Left renal cortex interstitium (tissue), 4 donors: ENCODE measurements around the gene GTF2IRD1. TPM values are rescaled to one million over a fixed set of nuclear protein-coding genes. Genes with fewer than 3 reads are reported as not detected.
"Not testable (repeated sequence)": the region's sequence is repeated elsewhere in the genome, so short reads cannot be mapped to it uniquely, and the experiment has no call there.

Experiments
- DNase-seq, 4 donors: peaks; one replicate each; pipeline ENCODE4 v3.0.0-alpha.2; 2013; ENCODE audit warnings: low read depth in 4 of 4, low spot score in 2 of 4, missing footprints in 1 of 4
- polyA plus RNA-seq, 4 donors: library from polyadenylated mRNA; unstranded; fragments of 120-200 nt; gene quantifications; one replicate each; pipeline ENCODE4 v1.2.1, GENCODE V29; 2013; ENCODE audit not compliant: insufficient read length in 4 of 4

The GTF2IRD1 gene
- polyA plus RNA-seq, 4 donors, result 50.3 to 62.1 (median 55.4) TPM

DNA sequence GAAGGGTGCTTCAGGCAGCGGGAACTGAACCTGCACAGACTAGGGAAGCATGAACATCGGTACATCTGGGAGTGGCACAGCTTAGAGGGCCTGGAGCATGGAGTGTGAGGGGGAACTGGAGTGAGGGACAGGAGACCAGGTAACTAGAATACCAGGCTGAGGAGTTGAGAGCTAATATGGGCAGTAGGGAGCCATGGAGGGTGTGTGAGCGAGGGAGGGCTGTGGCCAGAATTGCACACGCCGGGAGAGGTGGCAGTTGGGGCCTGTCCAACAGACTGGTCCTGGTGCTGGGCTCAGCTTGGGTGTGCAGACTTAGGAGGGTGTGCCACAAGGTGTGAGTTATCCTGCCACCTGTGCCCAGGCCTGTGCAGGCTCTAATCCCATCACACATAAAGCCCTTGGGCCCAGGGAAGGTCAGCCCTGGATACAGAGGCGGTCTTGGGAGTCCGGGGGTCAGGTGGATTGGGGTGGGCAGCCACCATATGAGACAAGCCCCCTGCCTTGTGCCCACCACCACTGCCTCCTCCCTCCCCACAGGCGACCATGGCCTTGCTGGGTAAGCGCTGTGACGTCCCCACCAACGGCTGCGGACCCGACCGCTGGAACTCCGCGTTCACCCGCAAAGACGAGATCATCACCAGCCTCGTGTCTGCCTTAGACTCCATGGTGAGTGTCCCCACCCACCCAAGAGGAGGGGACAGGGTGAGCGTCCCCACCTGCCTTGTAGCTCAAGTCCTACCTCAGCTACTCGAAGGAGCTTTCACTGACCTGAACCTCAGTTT is 54.0 kb downstream of the GTF2IRD1 start:
- DNase-seq, result no peak

DNA sequence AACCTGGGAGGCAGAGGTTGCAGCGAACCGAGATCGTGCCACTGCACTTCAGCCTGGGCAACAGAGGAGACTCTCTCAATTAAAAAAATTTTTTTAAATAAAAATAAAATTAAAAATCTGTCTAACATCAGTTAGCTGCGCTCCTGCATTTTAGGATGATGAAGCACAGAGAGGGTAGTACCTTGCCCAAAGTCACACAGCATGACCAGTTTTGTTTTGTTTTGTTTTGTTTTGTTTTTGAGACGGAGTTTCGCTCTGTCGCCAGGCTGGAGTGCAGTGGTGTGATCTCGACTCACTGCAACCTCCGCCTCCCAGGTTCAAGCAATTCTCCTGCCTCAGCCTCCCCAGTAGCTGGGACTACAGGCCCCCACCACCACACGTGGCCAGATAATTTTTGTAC is 55.7 kb downstream of the GTF2IRD1 start:
- DNase-seq, result not testable (repeated sequence)

DNA sequence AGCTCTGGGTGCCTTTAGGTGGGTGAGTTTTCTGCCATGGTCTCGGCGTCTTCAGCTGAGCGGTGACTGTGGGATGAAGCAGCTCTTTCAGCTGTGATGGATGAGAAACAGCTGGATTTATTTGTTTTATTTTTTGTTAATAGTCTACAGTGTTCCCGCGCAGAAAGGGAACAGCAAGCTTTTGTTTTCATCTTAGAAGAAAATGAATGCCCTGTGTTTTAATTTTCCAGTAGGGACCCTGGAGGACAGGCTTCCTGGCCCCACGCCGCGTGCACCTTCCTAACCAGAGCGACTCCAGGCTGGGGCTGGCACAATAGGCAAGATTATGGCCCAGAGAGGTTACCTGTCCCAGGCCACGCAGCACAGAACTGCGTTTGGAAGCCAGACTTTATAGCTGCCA is 57.6 kb downstream of the GTF2IRD1 start:
- DNase-seq, result no peak

DNA sequence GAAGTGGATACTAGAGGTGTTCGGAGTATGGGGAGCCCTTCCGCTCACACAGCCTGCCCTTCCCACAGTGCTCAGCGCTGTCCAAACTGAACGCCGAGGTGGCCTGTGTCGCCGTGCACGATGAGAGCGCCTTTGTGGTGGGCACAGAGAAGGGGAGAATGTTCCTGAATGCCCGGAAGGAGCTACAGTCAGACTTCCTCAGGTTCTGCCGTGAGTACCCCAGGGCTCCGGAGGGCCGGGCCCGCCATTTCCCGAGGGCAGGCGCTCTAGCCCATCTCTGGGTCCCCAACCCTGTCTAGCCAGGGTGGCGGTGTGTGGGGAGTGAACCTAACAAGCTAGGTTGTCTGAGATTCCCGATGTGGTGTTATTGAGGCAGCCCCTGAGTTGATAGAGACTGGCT is 59.1 kb downstream of the GTF2IRD1 start:
- DNase-seq, result no peak

DNA sequence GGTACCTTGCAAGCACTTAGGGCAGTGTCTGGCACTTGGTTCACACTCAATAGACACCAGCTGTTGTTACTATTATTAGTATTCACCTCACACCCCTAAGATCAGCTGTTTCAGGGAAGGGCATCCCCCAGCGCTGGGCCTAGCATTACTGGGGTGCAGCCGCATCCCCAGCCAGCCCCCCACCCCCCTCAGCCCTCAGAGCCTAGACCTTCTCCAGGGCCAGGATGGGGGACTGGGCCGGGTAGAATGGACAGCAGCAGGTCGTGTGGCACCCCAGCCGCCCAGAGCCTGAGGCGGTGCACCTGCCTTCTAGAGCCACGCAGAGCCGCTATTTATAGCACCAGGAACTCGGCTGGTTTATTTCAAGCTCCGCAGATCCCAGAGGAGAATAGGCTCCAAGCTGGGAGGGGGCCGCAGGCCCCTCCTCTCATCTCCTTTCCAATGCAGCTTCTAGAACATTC is 60.5 kb downstream of the GTF2IRD1 start:
- no peak for DNase-seq

DNA sequence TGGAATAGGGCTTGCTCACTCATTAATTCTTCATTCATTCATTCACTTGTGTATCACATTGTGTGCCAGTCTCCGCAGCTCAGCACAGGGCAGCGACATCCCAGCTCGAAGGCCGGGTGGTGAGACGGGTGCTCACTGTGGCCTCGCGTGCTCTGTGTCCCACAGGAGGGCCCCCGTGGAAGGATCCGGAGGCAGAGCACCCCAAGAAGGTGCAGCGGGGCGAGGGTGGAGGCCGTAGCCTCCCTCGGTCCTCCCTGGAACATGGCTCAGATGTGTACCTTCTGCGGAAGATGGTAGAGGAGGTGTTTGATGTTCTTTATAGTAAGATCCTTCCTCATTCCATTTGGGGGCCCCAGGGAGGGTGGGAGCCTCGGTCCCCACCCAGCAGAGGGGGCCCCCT is 61.6 kb downstream of the GTF2IRD1 start:
- DNase-seq, result no peak

DNA sequence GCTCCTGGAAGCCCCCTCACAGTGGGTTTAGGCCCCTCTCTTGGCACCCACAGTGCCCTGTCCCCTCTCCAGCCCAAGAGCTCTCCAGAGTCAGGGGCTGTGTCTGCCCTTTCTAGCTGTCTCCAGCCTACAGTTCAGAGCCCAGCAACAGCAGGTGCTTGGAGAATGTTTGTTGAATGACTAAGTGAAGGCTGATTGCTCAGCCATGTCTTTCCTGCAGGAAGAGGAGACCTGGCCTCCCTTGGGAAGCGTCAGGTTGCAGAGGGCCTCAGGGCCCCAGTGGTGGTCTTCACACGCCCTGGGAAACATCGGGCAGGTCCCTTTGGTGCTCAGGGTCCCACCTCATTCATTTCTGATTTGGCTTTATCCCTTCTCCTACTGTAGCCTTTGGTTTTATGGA is 62.5 kb downstream of the GTF2IRD1 start:
- DNase-seq, result no peak

DNA sequence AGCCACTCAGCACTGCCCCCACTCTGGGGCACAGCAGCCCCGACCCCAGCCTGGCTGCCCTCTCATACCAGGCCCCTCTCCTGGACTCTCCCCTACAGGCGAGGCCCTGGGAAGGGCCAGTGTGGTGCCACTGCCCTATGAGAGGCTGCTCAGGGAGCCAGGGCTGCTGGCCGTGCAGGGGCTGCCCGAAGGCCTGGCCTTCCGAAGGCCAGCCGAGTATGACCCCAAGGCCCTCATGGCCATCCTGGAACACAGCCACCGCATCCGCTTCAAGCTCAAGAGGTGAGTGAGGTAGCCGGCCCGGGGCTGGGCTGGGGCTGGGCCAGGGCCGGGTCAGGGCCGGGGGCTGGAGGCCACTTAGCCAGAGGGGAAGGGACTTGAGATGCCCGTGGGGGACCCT is 64.3 kb downstream of the GTF2IRD1 start:
- DNase-seq, result no peak

DNA sequence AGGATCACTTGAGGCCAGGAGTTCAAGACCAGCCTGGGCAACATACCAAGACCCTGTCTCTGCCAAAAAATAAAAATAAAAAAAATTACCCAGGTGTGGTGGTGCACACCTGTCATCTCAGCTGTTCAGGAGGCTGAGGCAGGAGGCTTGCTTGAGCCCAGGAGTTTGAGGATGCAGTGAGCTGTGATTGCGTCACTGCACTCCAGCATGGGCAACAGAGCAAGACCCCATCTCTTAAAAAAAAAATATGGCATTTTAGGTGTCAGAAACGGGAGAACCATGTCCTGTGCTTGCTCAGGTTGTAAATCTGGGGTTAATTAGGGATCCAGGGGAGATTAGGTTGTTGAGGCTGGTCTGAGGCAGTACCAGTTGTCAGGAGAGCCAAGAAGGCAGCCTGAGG is 64.9 kb downstream of the GTF2IRD1 start:
- DNase-seq, result no peak

DNA sequence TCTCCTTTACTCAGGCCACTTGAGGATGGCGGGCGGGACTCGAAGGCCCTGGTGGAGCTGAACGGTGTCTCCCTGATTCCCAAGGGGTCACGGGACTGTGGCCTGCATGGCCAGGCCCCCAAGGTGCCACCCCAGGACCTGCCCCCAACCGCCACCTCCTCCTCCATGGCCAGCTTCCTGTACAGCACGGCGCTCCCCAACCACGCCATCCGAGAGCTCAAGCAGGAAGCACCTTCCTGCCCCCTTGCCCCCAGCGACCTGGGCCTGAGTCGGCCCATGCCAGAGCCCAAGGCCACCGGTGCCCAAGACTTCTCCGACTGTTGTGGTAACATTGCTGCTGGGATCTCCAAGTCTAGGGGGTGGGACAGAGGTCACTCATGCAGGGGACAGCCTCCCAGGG is 65.7 kb downstream of the GTF2IRD1 start:
- no peak for DNase-seq

DNA sequence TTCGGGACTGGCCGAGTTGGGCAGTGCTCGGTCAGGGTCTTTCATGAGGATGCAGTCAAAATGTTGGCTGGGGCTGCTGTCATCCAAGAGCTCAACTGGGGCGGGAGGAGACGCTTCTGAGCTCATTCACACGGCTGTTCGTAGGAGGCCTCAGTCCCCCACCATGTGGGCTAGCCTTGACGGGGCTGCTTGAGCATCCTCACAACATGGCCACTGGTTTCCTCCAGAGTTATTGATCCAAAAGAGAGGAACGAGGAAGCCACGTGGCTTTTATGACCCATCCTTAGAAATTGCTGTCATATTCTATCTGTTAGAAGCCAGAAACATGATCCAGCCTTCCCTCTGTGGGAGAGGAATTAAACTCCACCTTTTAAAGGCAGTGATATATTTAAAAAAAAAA is 68.1 kb downstream of the GTF2IRD1 start:
- no peak for DNase-seq

DNA sequence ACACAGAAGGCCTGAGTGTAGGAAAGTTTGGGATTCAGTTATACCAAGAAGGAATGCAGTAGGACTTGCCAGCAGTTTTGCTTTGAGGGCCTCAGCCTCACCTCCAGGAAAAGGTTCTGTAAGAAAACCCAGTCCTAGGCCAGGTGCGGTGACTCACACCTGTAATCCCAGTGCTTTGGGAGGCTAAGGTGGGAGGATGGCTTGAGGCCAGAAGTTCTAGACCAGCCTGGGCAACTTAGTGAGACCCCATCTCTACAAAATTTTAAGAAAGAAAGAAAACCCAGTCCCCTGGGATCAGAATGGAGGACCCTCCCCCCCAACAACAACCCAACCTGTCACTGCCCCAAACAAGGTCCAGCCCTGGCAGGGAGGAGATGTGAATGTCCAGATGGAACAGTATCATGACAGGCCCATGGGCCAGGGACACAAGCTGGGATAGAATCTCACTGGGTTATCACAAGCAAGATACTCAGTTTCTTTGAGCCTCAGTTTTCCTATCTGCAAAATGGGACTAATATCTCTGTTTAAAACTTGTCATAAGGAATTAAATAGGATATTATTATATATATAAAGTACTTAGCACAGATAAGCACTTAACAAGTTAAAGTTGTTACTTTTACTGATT is 68.7 kb downstream of the GTF2IRD1 start:
- DNase-seq, result no peak

DNA sequence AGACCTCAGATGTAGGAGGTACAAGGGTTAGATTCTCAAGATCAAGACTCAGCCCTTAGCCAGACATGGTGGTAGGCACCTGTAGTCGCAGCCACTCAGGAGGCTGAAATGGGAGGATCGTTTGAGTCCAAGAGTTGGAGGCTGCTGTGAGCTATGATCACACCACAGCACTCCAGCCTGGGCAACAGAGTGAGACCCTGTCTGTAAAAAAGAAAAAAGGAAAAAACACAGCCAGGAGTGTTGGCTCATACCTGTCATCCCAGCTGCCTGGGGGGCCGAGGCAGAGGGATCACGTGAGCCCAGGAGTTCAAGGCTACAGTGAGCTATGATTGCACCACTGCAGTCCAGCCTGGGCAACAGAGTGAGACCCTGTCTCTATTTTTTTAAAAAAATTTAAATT is 69.3 kb downstream of the GTF2IRD1 start:
- no peak for DNase-seq

DNA sequence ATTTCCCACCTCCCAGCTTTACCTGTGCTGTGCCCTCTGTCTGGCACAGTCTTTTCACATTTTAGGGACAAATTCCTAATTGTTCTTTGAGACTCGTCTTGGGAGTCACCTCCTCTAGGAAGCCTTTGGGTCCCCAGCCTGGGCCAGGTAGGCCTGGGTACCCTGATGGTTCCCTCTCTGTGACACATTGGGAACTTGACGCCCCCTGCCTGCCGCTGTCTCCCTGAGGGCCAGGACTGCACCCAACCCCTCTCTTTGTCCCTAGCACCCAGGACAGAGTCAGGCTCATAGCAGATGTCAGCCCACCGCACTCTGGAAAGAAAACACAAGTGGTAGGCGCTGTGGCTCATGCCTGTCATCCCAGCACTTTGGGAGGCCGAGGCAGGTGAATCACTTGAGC is 71.4 kb downstream of the GTF2IRD1 start:
- DNase-seq, result no peak

DNA sequence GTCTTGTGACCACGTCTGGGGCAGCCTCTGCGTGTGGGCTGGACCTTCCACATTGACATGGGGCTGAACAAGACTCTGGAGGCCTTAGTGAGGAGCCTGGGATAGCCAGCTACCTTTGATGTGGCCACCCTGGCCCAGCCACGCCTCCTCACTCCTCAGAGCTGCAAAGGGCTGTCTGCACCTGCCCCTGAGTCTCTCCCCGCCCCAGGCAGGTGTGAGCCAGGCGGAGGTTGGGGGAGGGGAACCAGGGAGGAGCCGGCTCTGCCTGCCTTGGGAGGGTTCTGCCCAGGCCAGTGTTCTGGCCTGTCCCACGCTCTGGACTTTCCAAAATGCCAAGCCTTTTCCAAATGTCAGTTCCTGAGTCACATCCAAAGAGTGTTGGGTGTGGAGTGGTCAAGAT is 72.2 kb downstream of the GTF2IRD1 start:
- DNase-seq, result no peak

DNA sequence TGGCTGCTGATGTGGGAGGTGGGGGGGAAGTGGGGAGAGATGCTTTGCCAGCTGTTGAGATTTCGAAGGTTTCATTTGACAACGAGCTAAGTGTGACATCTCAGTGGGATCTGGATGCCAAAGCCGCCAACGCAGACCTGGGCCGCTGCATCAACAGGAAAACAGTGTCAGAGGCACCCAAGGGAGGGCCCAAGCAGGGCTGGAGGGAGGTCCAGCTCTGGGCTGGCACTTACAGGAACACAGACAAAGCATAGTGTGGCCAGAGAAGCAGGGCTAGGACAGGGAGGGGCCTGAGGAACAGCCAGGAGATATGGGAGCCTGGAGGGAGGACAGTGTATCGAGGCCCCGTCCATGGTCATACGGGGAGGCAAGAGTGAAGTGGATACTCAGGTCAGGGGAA is 73.1 kb downstream of the GTF2IRD1 start:
- DNase-seq, result no peak

DNA sequence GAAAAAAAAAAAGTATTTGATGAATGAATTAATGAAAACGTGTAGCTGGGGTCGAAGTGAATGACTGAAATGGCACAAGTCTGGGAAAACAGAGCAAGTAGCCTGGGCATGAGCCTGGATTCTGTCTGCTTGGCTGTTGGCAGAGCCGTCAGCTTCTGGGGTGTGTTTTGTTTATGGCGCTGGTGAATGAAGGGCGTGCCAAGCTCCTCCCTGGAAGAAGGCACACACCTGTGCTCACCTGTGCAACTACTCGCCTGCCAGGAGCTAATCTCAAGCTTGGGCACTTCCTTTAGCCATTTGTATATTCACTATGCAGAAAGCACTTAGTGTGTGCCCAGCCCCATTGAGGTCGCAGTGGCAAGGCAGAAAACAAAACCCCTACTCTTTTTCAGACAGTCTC is 74.1 kb downstream of the GTF2IRD1 start:
- no peak for DNase-seq

DNA sequence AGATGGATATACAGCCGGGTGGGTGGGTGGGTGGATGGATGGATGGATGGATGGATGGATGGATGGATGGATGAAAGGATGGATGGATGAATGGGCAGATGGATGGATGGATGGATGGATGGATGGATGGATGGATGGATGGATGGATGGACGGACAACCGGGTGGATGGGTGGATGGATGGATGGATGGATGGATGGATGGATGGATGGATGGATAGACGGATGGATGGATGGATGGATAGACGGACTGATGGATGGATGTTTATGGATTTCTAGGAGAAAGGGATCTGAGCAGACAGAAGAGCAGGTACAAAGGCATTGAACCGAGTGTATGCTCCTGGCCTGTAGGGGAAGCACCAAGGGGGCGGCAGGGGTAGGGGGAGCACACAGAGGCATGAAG is 75.1 kb downstream of the GTF2IRD1 start:
- not testable (repeated sequence) for DNase-seq

DNA sequence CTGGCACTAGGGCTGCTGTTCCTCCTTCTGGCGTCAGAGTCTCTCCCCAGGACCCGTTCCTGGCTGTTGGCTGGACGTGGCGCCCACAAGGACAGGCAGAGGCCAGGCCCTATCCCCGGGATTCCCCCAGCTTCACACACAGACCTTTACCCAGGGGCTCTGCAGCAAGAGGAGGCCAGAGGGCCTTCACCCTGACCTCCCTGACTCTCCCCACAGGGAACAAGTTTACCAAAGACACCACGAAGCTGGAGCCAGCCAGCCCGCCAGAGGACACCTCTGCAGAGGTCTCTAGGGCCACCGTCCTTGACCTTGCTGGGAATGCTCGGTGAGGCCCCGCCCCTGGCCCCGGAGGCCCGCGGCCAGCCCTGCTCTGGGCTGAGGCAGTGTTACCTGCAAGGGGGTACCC is 82.2 kb downstream of the GTF2IRD1 start:
- no peak for DNase-seq

DNA sequence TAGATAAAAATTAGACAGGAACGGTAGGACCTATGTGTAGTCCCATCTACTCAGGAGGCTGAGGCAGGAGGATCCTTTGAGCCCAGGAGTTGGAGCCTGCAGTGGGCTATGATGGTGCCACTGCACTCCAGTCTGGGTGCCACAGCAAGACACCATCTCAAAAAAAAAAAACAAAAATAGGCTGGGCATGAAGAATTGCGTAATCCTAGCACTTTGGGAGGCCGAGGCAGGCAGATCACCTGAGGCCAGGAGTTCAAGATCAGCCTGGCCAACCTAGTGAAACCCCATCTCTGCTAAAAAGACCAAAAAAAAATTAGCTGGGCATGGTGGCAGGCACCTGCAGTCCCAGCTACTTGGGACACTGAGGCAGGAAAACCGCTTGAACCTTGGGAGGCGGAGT is 88.2 kb downstream of the GTF2IRD1 start:
- not testable (repeated sequence) for DNase-seq

DNA sequence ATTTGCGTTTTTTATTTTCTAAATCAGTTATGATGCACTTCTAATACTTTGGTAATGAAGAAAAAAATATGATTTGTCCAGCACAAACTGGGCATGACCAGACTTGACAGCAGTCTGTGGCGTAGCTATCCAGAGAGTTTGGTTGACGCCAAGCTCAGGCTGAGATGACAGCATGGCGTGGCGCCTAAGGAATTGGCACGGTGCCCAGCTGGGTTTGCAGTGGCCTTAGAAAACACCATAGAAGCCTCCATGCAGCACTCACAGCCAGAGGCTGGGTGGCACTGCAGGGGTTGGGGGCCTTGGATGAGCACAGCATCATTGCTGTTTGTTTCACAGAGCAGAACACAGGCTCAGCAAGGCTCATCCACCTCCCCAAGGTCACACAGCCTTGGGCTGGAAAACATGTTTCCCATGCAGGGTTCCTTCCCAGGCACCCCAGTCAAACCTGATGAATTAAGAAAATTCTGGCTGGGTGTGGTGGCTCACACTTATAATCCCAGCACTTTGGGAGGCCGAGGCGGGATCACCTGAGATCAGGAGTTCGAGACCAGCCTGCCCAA is 88.9 kb downstream of the GTF2IRD1 start:
- DNase-seq, result no peak
